ENCODE measurements around the gene OR2W1.

Gene OR2W1

GRCh38 chr6:29045075-29045474, at the start of gene OR2W1:
TSS of gene OR2W1 (minus strand) at chr6:29045175. CDS start at chr6:29045175, 0 bp downstream.
- no peak for DNase-seq

GRCh38 chr6:29092957-29093356, 48.0 kb upstream of the OR2W1 start:
- DNase-seq = no peak

GRCh38 chr6:29087213-29087612, 42.2 kb upstream of the OR2W1 start, which contains the start of gene OR2B3:
TSS of gene OR2B3 (minus strand) at chr6:29087313. CDS start at chr6:29087248, 65 bp downstream.
- DNase-seq = no peak

DNA sequence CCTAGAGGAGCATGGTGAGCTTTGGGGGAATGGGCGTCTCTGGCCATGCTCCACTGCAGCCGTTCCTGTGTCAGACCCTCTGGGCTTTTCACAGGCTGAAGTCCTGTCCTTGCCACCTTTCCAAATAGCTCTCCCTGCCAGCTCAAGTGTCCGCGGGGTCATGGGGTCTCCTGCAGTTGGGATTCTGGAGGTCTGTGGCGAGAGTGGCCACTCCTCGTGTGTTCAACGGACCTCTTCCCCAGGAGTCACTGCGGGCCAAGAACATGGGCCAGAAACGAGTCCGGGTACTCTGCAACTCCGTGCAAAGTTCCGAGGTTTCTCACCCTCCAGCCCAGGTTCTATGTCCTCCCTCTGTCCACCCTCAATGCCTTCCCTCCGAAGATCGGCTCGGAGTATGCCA, 37.5 kb upstream of the OR2W1 start:
- DNase-seq = no peak

GRCh38 chr6:29081312-29081711, 36.3 kb upstream of the OR2W1 start:
- no peak for DNase-seq

GRCh38 chr6:29079203-29079602, 34.2 kb upstream of the OR2W1 start:
- DNase-seq = no peak

- no peak for DNase-seq
These were observed 27.1 kb upstream of the OR2W1 start for GRCh38 chr6:29071831-29072723.

DNA sequence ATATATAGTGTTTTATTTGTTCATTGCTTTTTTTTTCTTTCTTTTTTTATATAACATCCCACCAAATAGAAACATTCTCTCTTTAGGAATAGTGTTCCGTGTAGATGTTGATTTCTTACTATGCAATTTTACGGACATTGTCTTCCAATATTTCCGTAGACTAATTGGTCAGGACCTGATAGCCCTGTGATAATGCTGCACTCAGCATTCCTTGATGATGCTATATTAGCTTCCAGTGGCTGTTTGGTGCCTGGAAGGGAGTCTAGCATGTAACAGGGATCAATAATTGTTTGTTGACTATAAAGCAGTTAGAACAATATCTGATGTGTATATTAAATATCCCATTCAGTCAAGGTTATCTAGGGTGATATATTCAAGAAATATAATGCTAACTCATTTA, 6.7 kb upstream of the OR2W1 start:
- no peak for DNase-seq

- no peak for DNase-seq
These were observed 9.0 kb downstream of the OR2W1 start for GRCh38 chr6:29035951-29036350.

DNA sequence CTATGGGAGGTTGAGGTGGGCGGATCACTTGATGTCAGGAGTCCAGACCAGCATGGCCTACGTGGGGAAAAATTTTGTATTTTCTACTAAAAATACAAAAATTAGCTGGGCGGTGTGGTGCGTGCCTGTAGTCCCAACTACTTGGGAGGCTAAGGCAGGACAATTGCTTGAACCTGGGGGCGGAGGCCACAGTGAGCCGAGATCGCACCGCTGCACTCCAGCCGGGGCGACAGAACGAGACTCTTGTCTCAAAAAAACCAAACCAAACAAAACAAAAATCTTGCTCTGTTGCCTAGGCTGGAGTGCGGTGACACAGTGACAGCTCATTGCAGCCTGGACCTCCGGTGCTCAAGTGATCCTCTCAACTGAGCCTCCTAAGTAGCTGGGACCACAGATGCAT, 16.2 kb downstream of the OR2W1 start:
- no peak for DNase-seq

DNA sequence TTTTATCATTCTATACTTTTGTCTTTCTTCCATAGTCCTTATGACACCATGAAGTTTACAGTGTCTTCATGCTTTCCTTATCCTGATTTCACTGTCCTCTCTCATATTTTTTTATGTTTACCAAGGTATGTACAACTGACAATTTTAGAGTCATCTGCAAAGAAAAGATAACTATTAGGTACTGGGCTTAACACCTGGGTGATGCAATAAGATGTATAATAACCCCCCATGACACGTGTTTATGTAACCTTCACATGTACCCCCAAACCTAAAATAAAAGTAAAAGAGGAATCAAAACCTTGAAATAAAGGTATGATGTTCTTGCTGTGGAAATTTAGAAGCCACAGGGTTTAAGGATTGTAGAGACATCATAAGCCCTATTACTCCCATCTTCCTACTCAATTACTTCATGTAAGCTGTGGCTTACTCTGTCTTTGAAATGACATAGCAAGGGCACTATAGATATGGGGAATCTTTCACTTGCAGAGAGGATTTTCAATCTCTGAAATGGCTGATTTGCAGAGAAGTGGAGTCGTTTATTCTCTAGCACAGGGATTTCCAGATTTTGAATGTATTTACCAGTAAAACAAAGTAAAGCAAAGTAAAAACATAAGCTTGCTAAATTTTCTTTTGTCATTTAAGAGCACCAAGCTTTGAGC, 18.9 kb downstream of the OR2W1 start:
- no peak for DNase-seq

GRCh38 chr6:29021434-29021833, 23.5 kb downstream of the OR2W1 start:
- no peak for DNase-seq

- no peak for DNase-seq
These were observed 25.3 kb downstream of the OR2W1 start for GRCh38 chr6:29019629-29020028.

DNA sequence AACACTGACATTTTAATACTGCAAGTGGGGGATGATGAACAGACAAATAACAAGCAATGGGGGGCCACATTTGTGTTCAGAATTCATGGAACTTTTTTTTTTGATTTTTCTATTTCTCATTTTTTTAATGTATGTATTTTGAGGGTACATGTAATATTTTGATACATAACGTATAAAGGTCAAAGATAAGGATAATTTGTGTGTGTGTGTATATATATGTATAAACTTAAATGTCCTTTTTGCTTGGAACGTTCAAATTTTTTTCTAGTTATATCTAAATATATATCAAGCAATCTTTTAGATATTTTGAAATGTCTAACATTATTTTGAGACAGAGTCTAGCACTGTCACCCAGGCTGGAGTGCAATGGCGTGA, 27.6 kb downstream of the OR2W1 start:
- DNase-seq = no peak

DNA sequence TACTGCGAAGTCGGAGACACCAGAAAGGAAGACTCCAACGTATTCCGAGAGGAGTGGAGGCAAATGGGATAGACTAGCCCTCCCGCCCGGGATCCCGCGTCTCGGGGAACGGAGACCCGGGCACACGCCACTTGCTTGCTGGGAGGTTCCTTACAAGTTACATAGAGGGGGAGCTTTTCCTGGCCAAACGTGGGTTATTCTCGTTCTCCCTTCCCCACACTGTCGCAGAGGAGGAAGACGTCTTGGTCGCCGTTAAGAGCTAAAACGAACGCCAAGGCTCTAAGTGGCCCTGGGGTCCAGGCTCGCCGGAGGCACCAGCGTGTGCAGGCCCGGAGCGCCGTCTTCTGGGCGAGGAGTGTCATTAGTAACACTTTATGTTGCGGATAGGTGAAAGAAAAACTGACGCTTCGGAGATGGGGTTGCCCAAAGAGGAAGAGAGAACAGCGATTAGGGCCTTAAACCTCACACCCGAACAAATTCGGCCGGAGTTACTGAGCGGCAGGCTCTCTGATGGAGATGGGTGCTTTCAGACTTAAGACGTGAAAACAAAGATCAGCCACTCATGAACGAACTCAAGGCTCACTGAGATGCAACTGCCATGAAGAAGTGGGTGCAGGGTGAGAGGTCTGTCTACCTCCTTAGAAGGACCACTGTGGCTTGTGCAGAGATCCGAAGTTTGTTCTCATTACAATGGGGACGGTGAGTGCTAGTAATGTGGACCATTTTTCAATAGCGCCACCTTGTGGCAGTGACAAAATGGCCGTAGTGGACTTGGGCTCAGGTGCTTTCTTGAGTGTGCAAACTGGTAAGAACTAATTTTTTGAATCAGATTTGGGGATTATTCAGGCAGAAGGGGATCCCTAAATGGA, 28.2 kb downstream of the OR2W1 start:
- DNase-seq = peak; percentile 71

DNA sequence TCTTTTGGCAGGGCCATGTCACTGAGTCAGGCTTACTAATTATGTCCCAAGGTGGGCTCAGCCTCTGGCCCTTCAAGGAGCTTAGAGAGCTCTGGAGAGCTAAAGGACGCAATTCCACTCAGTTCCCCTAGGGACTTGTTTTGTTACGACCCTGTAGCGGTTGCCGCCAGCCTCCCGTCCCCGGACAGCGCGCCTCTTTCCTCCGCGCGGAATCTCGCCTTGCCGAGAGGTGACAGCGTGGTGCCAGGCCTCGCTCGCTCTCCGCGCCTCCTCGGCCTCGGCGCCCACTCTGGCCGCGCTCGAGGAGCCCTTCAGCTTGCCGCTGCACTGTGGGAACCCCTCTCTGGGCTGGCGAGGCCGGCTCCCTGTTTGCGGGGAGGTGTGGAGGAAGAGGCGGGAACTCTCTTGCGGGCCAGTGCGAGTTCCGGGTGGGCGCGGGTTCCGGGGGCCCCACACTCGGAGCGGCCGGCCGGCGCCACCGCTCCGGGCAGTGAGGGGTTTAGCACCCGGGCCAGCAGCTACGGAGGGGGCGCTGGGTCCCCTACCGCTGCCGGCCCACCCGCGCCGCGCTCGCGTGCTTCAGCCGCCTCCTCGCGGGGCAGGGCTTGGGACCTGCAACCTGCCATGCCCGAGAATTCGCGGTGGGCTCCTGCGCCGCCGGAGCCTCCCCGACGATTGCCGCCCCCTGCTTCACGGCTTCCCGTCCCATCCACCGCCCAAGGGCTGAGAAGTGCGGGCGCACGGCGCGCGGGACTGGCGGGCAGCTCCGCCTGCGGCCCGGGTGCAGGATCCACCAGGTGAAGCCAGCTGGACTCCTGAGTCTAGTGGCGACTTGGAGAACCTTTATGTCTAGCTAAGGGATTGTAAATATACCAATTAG, 30.0 kb downstream of the OR2W1 start:
- no peak for DNase-seq

DNA sequence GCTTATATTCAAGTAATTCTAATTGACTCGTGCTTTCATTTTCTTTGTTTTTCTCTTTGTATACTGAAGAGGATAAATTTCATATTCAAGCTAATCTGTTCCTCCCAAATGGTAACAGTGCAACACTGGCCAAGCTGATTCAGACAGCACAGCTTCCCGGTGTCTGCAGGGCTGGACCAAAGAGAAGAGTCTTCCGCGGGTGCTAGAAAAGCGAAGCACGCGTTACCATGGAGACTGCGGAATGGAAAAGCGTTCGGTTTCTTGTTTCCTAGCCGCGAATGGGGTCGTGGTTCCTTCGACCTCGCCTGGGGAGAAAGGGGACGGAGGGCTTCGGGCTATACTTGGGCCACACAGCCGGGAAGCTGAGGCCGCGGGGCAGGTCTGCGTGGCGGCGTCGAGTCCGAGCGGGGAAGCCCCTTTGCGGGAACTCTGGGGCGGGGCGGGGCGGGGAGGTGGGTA, 33.7 kb downstream of the OR2W1 start:
- no peak for DNase-seq

- no peak for DNase-seq
These were observed 35.6 kb downstream of the OR2W1 start for GRCh38 chr6:29009358-29009757.

- no peak for DNase-seq
These were observed 36.9 kb downstream of the OR2W1 start for GRCh38 chr6:29008089-29008488.

GRCh38 chr6:29005183-29005885, 39.6 kb downstream of the OR2W1 start, which contains the start of gene ZNF311:
TSS of gene ZNF311 (minus strand) at chr6:29005315. CDS start at chr6:29003954, 1,361 bp downstream.
- DNase-seq = peak; percentile 29

- no peak for DNase-seq
These were observed 48.0 kb downstream of the OR2W1 start for GRCh38 chr6:28996844-28997510.
